Measurements from ENCODE around the gene LIN28A.

GRCh38 chr1:26459573-26460031 is 49.0 kb downstream of the LIN28A start:
- TF ChIP-seq CTCF (IDR thresholded peaks at IDR 0.05; ENCODE audit: insufficient read depth, low read depth, low read length) (no peak), EZH2 (IDR thresholded peaks at IDR 0.05; ENCODE audit: insufficient read depth, low read length) (no peak)

Data from astrocyte (in vitro differentiated cells and primary cell).